ENCODE data around the gene EIF4A3.

The EIF4A3 gene

DNA sequence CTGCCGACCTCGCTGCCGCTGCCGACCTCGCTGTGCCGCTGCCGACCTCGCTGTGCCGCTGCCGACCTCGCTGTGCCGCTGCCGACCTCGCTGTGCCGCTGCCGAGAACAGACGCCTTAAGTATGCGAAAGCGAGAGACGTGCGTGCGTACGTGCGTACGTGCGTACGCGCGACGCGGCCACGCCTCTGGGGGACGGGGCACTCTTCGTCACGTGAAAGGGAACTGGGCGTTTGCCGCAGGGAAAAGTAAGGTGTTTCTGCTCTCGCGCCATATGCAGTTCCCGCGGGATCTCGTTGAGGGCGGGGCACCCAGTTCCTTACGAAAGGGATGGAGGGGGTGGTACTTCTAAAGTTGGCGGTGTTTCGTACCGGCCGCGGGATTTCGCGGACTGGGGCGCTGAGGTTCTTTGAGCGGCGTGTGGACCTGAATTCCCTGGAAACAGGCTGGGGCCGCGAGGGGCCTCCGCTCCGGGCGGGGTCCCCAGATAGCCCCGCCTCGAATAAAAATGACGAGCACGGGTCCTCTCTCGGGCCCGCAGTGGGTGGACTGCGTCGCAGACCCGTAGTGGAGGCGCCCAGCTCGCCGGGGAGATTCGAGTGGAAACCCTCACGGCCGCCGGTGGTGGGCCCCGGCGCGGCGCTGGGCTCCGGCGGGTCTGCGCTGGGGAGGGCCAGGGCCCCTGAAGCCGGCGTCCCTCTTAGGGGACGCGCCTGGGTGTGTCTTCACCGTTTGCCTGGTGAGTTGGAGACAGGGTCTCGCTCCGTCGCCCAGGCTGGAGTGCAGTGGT is at the start of gene EIF4A3:
TSS of gene EIF4A3 (minus strand) at position 94 of the 788 bp plus-strand sequence. CDS start 167 bp downstream, outside the sequence.
- peak; percentile 96 for FAIRE-seq

DNA sequence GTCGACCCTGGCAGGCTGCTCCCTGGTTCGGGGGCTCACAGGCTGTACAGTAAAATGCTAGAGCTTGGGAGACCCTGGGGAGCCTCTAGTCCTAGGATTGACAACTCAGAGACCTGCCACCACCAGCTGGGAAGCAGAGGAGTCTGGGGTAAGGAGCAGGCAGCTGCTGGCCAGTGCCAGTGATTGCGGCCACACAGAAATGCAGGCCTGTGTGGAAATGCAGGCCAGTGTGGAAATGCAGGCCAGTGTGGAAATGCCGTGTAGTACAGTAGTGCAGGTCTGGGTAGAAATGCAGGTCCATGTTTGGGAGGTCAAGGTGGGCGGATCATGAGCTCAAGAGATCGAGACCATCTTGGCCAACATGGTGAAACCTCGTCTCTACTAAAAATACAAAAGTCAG is 49.7 kb upstream of the EIF4A3 start:
- no peak for FAIRE-seq

GRCh38 chr17:80195671-80196529 is 49.0 kb upstream of the EIF4A3 start:
- no peak for FAIRE-seq

DNA sequence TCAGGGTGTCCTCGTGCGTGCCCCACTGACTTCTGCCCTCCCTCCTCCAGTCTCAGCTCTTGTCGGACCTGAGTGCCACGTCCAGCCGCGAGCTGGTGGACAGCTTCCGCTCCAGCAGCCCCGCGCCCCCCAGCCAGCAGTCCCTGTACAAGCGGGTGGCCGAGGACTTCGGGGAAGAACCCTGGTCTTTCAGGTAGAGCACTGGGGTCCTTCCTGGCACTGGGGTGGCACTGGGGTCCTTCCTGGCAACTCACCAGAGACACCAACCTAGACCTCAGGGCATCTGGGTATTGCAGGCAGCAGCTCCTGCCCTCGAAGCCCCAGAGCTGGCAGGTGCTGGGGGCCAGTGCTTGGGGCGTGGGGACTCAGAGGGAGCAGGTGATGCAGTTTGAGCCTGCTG is 48.2 kb upstream of the EIF4A3 start:
- FAIRE-seq: no peak

- no peak for FAIRE-seq
These were observed 45.1 kb upstream of the EIF4A3 start for GRCh38 chr17:80191865-80192661.

DNA sequence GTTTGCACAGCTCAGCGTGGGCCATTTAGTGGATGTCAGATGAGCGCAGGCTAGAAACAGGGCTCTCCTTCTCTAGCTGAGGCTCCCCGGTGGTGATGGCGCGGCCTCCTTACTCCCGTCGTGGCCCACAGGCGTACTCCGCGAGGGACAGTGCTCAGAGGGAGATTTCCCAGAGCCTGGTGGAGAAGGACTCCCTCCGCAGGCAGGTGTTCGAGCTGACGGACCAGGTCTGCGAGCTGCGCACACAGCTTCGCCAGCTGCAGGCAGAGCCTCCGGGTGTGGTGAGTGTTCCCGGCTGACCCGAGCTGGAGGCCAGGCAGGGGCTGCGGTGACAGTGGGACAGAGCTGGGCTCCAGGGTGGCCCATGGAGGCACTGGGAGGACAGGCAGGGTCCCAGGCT is 44.3 kb upstream of the EIF4A3 start:
- FAIRE-seq: no peak

DNA sequence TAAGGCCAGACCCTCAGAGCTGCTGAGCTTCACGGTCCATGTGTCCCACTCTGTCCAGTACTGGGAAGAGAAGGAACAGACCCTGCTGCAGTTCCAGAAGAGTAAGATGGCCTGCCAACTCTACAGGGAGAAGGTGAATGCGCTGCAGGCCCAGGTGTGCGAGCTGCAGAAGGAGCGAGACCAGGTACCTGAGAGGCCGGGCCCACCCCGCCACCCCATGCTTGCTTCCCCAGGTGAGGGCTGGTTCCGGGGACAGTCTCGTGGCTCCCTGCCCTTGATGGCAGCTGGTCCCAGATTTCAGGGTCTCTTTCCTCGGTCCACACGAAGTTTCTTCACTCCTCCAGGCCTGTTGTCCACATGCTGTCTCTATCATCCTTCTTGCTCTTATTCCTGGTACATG is 43.8 kb upstream of the EIF4A3 start:
- FAIRE-seq: no peak

DNA sequence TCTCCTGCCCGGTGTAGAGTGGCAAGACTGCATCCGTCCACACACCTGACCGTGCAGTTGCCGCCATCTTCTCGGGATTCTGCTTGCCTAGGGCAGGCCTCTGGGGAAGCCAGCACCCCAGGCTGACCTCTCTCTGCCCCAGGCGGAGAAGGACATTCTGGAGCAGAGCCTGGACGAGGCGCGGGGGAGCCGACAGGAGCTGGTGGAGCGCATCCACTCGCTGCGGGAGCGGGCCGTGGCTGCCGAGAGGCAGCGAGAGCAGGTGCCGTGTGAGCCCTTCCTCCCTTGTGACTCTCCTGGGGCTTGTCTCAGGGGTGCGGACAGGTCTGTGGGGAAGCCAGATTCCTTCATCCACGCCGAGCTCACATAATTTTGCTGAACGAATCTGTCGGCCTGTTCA is 42.7 kb upstream of the EIF4A3 start:
- FAIRE-seq: no peak

DNA sequence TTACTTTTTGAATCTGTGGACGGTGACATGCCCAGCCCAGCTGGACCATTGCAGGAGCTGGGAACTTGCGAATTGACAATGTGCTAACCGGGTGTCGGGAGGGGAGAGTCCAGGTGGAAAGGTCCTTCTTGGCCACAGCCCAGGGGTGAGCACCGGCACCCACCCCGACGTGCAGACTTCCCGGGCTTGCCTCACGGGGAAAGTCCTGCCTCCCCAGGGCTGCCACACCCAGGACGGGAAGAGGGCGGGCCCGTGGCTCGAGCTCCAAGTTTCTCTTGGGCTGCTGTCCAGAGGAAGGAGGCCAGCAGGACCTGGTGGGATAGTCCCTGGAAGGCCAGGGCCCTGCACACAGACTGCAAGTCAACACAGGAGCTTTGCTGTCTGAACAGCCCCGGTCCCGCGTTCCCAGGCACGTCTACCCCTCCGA is 40.6 kb upstream of the EIF4A3 start:
- no peak for FAIRE-seq

DNA sequence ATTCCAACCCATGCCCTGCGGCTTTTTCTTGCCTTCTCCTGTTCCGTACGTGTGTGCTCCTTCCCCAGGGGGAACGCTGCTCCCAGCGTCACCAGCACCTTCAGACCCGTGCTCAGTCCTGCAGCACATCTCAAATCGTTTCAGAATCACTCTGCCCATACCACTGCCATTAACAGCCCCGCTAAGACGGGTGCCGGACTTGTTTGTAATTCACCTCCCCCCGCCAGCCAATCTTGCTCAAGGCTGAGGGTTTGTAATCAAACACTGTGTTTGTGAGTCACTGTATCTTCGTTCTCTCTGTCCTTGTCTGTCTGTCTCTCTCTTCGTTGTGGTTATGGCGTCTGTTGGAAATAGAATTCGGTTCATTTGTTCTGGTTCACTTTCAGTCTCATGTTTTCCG is 40.2 kb upstream of the EIF4A3 start:
- FAIRE-seq: no peak

DNA sequence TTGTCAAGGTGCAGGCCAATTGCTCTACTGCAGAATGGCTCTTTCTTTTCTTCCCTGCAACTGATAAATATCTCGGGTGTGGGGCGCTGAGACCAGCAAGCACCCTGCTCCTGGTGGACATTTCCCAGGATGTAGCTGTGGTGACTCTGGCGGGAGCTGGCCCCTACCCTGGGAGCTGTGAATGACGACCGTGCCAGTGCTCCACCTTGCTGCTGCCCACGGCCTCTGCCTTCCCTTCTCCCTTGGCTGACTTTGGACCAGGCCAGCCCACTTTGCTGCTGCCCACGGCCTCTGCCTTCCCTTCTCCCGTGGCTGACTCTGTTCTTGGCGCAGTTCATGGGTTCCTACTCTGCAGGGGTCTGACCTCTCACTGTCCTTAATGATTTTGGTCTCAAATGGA is 39.0 kb upstream of the EIF4A3 start:
- FAIRE-seq: no peak

- no peak for FAIRE-seq
These were observed 37.4 kb upstream of the EIF4A3 start for GRCh38 chr17:80184423-80184714.

- no peak for FAIRE-seq
These were observed 36.9 kb upstream of the EIF4A3 start for GRCh38 chr17:80183581-80184422.

GRCh38 chr17:80182845-80183223 is 35.9 kb upstream of the EIF4A3 start:
- no peak for FAIRE-seq

DNA sequence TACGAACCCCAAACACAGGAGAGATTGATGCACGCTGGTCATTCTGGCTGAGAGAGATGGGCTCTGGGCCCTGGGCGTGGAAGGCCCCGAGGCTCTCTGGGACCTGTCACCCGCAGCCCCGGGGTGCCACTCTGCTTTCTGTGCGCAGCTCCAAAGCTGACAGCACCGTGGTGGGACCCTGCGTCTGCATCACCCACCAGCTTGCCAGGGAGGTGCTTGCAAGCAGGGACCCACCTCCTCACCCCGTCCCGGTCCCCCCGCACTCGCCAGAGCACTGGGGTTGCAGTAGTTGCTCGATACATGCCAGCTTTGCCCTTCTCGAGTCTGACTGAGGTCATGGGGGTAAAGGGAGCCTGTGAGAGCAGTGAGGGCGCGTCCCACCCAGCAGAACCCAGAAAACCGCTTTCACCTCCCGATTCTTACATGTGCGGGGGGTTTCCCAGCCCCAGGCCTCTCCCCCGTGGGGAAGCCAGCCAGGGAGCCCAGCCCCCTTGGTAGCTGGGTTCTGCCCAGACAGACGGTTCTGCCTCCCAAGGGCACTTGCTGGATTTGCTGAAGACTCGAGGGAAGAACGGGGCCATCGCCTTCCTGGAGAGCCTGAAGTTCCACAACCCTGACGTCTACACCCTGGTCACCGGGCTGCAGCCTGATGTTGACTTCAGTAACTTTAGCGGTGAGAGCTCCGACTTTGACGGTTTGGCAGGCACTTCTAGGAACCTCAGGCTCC is 35.4 kb upstream of the EIF4A3 start:
- FAIRE-seq: no peak

GRCh38 chr17:80181431-80181830 is 34.5 kb upstream of the EIF4A3 start:
- FAIRE-seq: no peak

GRCh38 chr17:80180192-80180591 is 33.3 kb upstream of the EIF4A3 start:
- no peak for FAIRE-seq

- FAIRE-seq: no peak
These were observed 31.2 kb upstream of the EIF4A3 start for GRCh38 chr17:80177986-80178595.

DNA sequence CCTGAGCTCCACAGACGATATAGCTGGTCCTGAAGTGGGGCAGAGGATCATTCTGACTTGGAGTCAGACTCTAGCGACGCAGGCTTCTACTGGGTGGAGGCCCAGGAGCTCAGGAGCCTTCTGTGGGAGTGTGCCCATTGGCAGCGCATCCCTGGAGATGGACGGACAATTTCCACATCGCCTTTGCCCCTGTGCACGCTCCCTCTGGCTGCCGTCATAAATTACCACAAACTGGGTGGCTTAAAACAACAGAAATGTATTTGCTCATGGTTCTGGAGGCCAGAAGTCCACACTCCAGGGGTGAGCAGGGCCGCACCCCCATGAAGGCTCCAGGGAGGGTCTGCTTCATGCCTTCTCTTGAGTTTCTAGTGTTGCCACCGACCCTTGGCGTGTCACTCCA is 29.8 kb upstream of the EIF4A3 start:
- no peak for FAIRE-seq

DNA sequence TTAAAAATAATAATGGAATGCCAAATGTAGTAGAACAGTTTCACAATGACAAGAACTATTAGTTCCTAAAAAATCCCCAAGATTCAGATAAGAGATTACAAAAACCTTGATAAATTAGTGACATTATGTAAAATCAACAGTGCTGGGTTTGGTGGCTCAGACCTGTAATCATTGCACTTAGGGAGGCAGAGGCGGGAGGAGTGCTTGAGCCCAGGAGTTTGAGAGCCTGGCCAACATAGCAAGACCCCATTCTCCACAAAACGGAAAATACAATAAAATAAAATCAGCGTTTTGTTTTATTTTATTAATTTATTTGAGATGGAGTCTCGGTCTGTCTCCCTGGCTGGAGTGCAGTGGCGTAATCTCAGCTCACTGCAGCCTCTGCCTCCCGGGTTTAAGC is 27.0 kb upstream of the EIF4A3 start:
- no peak for FAIRE-seq

DNA sequence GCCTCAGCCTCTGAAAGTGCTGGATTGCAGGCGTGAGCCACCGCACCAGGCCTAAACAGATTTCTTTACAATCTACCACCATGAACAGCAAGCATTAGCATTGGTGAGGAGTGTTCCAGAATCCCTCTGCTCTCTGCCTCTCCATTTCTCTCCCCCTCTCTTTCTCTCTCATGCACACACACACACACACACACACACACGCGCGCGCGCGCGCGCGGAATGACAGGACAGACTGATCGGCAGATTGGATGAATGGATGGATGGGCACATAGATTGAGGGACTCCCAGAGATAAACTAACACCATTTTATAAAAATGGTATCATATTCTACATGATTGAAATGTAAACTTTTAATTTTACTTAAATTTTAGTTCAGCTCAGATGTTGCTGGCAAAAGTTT is 26.2 kb upstream of the EIF4A3 start:
- no peak for FAIRE-seq

Measured in TTC549 (cell line).